ENCODE measurements around the gene BOLA3. TPM values are rescaled to one million over a fixed set of nuclear protein-coding genes. Genes with fewer than 3 reads are reported as not detected.
A peak's percentile ranks its signal among the peaks of the same experiment; 100 is the strongest.
"Not testable (repeated sequence)": the region's sequence is repeated elsewhere in the genome, so short reads cannot be mapped to it uniquely, and the experiment has no call there.

BOLA3 gene
- total RNA-seq, 1 experiment from 2014 or later = 30.4 TPM

GRCh38 chr2:74191596-74192380, 44.1 kb upstream of the BOLA3 start:
- H2AFZ ChIP-seq = no peak overlapping the region
- no peaks in the 10 kb centered on the region for H3F3A ChIP-seq (ENCODE audit: insufficient read depth, low read depth)
- no peaks in the 10 kb centered on the region for H4K20me1 ChIP-seq (ENCODE audit: insufficient read depth)
- CTCF ChIA-PET = interaction anchor here (0.7 kb wide), 1 partner anchor 363 kb away, joined by 3 read pairs; no protein-coding TSS in a partner anchor
- H3K36me3 ChIP-seq (ENCODE audit: low read depth) = no peaks in the 10 kb centered on the region
- H3K79me2 ChIP-seq (ENCODE audit: low read depth) = no peaks in the 10 kb centered on the region
- H3K4me1 ChIP-seq (replicated peaks; ENCODE audit: insufficient read depth) = no peaks in the 10 kb centered on the region
- H3K4me2 ChIP-seq = no peak overlapping the region
- BruUV-seq (replicated peaks) = no TSS peak
- no peak overlapping the region for H3K4me3 ChIP-seq
- no peaks in the 10 kb centered on the region for H3K9me2 ChIP-seq (ENCODE audit: insufficient read depth)
- intact Hi-C loops (cut with micrococcal nuclease; ENCODE audit: unreplicated experiment) = no loop called here
- no peaks in the 10 kb centered on the region for H3K9me3 ChIP-seq (ENCODE audit: insufficient read depth, low read depth)
- POLR2A ChIA-PET (ENCODE audit: unreplicated experiment) = interaction anchor here (0.6 kb wide), 1 partner anchor 433 kb away, joined by 3 read pairs; no protein-coding TSS in a partner anchor
- H3K27ac ChIP-seq = no peak overlapping the region
- no peak for TF ChIP-seq CTCF (conservative IDR thresholded peaks at IDR 0.05)
- no peak for TF ChIP-seq EZH2 (IDR thresholded peaks at IDR 0.05; ENCODE audit: low read depth)
- no peaks in the 10 kb centered on the region for H3K27me3 ChIP-seq (ENCODE audit: insufficient read depth, low read depth)
- no peak for DNase-seq

GRCh38 chr2:74188696-74189095, 41.0 kb upstream of the BOLA3 start:
- ChIA-PET POLR2A (ENCODE audit: unreplicated experiment) (interaction anchor here (1.0 kb wide), 1 partner anchor 10 kb away, joined by 8 read pairs; the partner anchor contains the start of gene MOB1A), CTCF (no interaction called here)
- no peak for TF ChIP-seq CTCF (conservative IDR thresholded peaks at IDR 0.05)
- TF ChIP-seq EZH2 (IDR thresholded peaks at IDR 0.05; ENCODE audit: low read depth) = no peak
- H3K4me1 ChIP-seq (replicated peaks; ENCODE audit: insufficient read depth) = no peaks in the 10 kb centered on the region
- intact Hi-C loops (cut with micrococcal nuclease; ENCODE audit: unreplicated experiment) = no loop called here
- H3K27ac ChIP-seq = no peak overlapping the region
- no peaks in the 10 kb centered on the region for H3K9me2 ChIP-seq (ENCODE audit: insufficient read depth)
- DNase-seq = no peak
- no TSS peak for BruUV-seq (replicated peaks)
- H3K36me3 ChIP-seq (ENCODE audit: low read depth) = no peaks in the 10 kb centered on the region
- no peak overlapping the region for H2AFZ ChIP-seq
- no peaks in the 10 kb centered on the region for H3K9me3 ChIP-seq (ENCODE audit: insufficient read depth, low read depth)
- H3K4me3 ChIP-seq = no peak overlapping the region
- no peaks in the 10 kb centered on the region for H4K20me1 ChIP-seq (ENCODE audit: insufficient read depth)
- H3K4me2 ChIP-seq = no peak overlapping the region
- no peaks in the 10 kb centered on the region for H3K79me2 ChIP-seq (ENCODE audit: low read depth)
- no peaks in the 10 kb centered on the region for H3F3A ChIP-seq (ENCODE audit: insufficient read depth, low read depth)
- H3K27me3 ChIP-seq (ENCODE audit: insufficient read depth, low read depth) = no peaks in the 10 kb centered on the region

DNA sequence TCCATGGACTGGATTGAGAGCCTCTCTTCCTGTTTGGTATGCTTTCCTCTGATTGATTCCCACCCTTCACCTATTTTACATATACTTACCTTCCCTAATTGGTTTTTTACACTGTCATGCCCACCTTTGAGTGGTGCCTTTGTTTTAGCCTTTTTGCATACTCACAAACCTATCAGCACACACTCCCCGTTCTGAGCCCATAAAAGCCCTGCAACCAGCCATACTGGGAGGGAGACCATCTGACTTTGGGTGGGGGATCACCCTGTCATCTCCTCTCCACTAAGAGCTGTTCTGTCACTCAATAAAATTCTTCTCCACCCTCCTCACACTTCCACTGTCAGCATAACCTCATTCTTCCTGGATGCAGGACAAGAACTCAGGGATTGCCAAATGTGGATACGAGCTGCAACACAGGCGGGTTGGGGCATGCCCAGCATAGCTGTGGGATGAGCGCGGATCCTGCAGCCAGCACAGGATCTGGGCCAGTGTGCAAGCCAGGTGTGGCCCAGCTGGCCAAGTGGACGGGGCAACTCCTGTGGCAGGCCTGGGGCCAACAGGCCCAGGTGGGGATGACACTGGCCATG, 40.4 kb upstream of the BOLA3 start:
- no TSS peak for BruUV-seq (replicated peaks)
- H3K9me3 ChIP-seq (ENCODE audit: insufficient read depth, low read depth) = no peaks in the 10 kb centered on the region
- H3K4me1 ChIP-seq (replicated peaks; ENCODE audit: insufficient read depth) = no peaks in the 10 kb centered on the region
- TF ChIP-seq EZH2 (IDR thresholded peaks at IDR 0.05; ENCODE audit: low read depth) (no peak), CTCF (conservative IDR thresholded peaks at IDR 0.05) (no peak)
- intact Hi-C loops (cut with micrococcal nuclease; ENCODE audit: unreplicated experiment) = no loop called here
- H3K9me2 ChIP-seq (ENCODE audit: insufficient read depth) = no peaks in the 10 kb centered on the region
- no peaks in the 10 kb centered on the region for H3K27me3 ChIP-seq (ENCODE audit: insufficient read depth, low read depth)
- peak; percentile 45 to 61 for DNase-seq
- H3K27ac ChIP-seq = no peak overlapping the region
- no peaks in the 10 kb centered on the region for H3K36me3 ChIP-seq (ENCODE audit: low read depth)
- ChIA-PET POLR2A (ENCODE audit: unreplicated experiment) (interaction anchor here (1.0 kb wide), 1 partner anchor 9 kb away, joined by 8 read pairs; the partner anchor contains the start of gene MOB1A), CTCF (no interaction called here)
- no peaks in the 10 kb centered on the region for H4K20me1 ChIP-seq (ENCODE audit: insufficient read depth)
- no peaks in the 10 kb centered on the region for H3F3A ChIP-seq (ENCODE audit: insufficient read depth, low read depth)
- no peaks in the 10 kb centered on the region for H3K79me2 ChIP-seq (ENCODE audit: low read depth)
- no peak overlapping the region for H3K4me3 ChIP-seq
- no peak overlapping the region for H2AFZ ChIP-seq
- H3K4me2 ChIP-seq = no peak overlapping the region

DNA sequence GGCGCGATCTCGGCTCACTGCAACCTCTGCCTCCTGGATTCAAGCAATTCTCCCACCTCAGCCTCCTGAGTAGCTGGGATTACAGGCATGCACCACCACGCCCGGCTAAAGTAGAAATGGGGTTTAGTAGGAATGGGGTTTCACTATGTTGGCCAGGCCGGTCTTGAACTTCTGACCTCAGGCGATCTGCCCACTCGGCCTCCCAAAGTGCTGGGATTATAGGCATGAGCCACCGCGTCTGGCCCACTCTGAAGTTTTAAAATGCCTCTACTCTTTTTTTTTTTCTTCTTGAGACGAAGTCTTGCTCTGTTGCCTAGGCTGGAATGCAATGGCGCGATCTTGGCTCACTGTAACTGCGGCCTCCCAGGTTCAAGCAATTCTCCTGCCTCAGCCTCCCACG, 39.0 kb upstream of the BOLA3 start:
- intact Hi-C loops (cut with micrococcal nuclease; ENCODE audit: unreplicated experiment); H3K4me1 ChIP-seq (replicated peaks; ENCODE audit: insufficient read depth); H3F3A ChIP-seq (ENCODE audit: insufficient read depth, low read depth); BruUV-seq (replicated peaks); H3K4me3 ChIP-seq; H4K20me1 ChIP-seq (ENCODE audit: insufficient read depth); H3K79me2 ChIP-seq (ENCODE audit: low read depth); H3K36me3 ChIP-seq (ENCODE audit: low read depth); H2AFZ ChIP-seq; POLR2A ChIA-PET (ENCODE audit: unreplicated experiment); H3K9me3 ChIP-seq (ENCODE audit: insufficient read depth, low read depth); DNase-seq; H3K9me2 ChIP-seq (ENCODE audit: insufficient read depth); H3K27me3 ChIP-seq (ENCODE audit: insufficient read depth, low read depth); H3K27ac ChIP-seq; H3K4me2 ChIP-seq; CTCF ChIA-PET: not testable (repeated sequence)
